Esophagus squamous epithelium (tissue), 5 donors: ENCODE data around the gene CLTA. TPM values are rescaled to one million over a fixed set of nuclear protein-coding genes. Genes with fewer than 3 reads are reported as not detected.
"Not testable (repeated sequence)": the region's sequence is repeated elsewhere in the genome, so short reads cannot be mapped to it uniquely, and the experiment has no call there.

ENCODE experiments used
- DNase-seq: peaks from one replicate; lab custom pipeline; 2025; lab: John Stamatoyannopoulos, UW
- H3K27ac ChIP-seq, 4 donors: fragments of 200-600 bp; sonication (generic); one replicate each; pipeline ENCODE4 v1.5.1; 2016 to 2019; ENCODE audit warnings: mild to moderate bottlenecking in 1 of 4
- H3K27me3 ChIP-seq, 4 donors: fragments of 200-600 bp; sonication (generic); 1 replicate in 3 of 4; 2 replicates in 1 of 4; pipeline versions ENCODE4 v1.5.1 to v1.6.0; 2017 to 2021; ENCODE audit warnings: antibody characterized with exemption in 1 of 4
- H3K36me3 ChIP-seq, 3 donors: fragments of 200-600 bp; sonication (generic); one replicate each; pipeline ENCODE4 v1.5.1; 2016 to 2019
- H3K4me1 ChIP-seq, 3 donors: fragments of 200-600 bp; sonication (generic); one replicate each; pipeline ENCODE4 v1.5.1; 2017 to 2019
- H3K4me3 ChIP-seq, 4 donors: fragments of 200-600 bp; sonication (generic); 1 replicate in 3 of 4; 2 replicates in 1 of 4; pipeline ENCODE4 v1.5.1; 2016 to 2019; ENCODE audit warnings: mild to moderate bottlenecking in 2 of 4, moderate library complexity in 1 of 4
- H3K9me3 ChIP-seq, 3 donors: fragments of 200-600 bp; sonication (generic); one replicate each; pipeline ENCODE4 v1.5.1; 2016 to 2019
- POLR2A ChIP-seq, 4 donors: fragments of 450-650 bp; IDR thresholded peaks; one replicate each; pipeline ENCODE4 v1.6.1; 2017; ENCODE audit warnings: antibody characterized with exemption in 4 of 4, mild to moderate bottlenecking in 4 of 4, moderate library complexity in 3 of 4
- WGBS, 2 donors: methylation state at CpG; one replicate each; pipeline ENCODE4 v1.1.5; 2018; 5-methylcytosine and 5-hydroxymethylcytosine counted together
- intact Hi-C: fragments of 100-400 bp; cut with DNase I; formaldehyde crosslinking; loops from one replicate; pipeline ENCODE4 v1.15.0; 2022
- total RNA-seq, 4 donors: library from RNA; depleted of rRNA; stranded (reverse); fragments of >200 nt; gene quantifications; one replicate each; pipeline ENCODE4 v1.1.0, GENCODE V29; 2016
- TF ChIP-seq, protein P1 (sequence below), 6 experiments: fragments of 450-650 bp in 4 of 6; fragments of 200-600 bp in 2 of 6; sonication (generic) in 2 of 6; IDR thresholded peaks; one replicate each; pipeline ENCODE4 v1.5.1; 2016 to 2019; ENCODE audit warnings: antibody characterized with exemption in 6 of 6, mild to moderate bottlenecking in 4 of 6, moderate library complexity in 4 of 6
- donor health status: DM: yes; HTN: yes; CAD: no.

Gene CLTA
- total RNA-seq, 4 donors from 2014 or later, result 165 to 215 (median 167) TPM

- DNase-seq, result no peak
- no peak overlapping the region for H3K27ac ChIP-seq
- 97 to 98% methylated on average over 3 of the region's 3 CpGs for WGBS, 2 donors
- H3K9me3 ChIP-seq, result peaks cover 0 to 6% (median 0%) of the 10 kb centered on the region in 3 donors
- TF ChIP-seq POLR2A (IDR thresholded peaks at IDR 0.05), result no peak
- TF ChIP-seq, protein P1, sequence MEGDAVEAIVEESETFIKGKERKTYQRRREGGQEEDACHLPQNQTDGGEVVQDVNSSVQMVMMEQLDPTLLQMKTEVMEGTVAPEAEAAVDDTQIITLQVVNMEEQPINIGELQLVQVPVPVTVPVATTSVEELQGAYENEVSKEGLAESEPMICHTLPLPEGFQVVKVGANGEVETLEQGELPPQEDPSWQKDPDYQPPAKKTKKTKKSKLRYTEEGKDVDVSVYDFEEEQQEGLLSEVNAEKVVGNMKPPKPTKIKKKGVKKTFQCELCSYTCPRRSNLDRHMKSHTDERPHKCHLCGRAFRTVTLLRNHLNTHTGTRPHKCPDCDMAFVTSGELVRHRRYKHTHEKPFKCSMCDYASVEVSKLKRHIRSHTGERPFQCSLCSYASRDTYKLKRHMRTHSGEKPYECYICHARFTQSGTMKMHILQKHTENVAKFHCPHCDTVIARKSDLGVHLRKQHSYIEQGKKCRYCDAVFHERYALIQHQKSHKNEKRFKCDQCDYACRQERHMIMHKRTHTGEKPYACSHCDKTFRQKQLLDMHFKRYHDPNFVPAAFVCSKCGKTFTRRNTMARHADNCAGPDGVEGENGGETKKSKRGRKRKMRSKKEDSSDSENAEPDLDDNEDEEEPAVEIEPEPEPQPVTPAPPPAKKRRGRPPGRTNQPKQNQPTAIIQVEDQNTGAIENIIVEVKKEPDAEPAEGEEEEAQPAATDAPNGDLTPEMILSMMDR (IDR thresholded peaks at IDR 0.05), result no peak
- intact Hi-C loops, result no loop called here
- peaks cover 27 to 100% (median 27%) of the 10 kb centered on the region in 3 donors for H3K36me3 ChIP-seq
- no peaks in the 10 kb centered on the region for H3K27me3 ChIP-seq
- peaks cover 0 to 5% (median 0%) of the 10 kb centered on the region in 3 donors for H3K4me1 ChIP-seq
- no peak overlapping the region for H3K4me3 ChIP-seq
These were observed 30.9 kb downstream of the CLTA start for GRCh38 chr9:36221667-36222066.

DNA sequence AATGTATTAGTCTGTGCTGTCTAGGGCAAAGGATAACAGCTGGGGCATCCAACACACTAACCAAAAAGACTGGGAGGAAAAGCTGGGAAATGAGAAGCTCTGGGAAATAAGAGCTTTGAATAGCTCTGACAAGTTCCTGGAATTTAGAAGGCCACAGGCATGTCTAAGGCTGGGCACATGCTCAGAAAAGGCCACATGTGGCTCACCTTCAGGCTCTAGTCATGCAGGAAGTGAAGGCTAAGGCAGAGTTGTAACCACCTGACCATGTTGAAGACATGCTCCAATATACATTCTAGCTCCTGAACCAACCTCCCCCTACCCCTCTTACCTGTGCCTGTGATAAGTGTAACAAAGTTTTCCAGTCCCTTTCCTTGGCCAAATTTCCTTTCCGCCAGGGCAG, 31.7 kb downstream of the CLTA start:
- Histone ChIP-seq H3K27ac (no peak overlapping the region), H3K9me3 (peaks cover 0 to 6% (median 0%) of the 10 kb centered on the region in 3 donors), H3K36me3 (peaks cover 23 to 100% (median 32%) of the 10 kb centered on the region in 3 donors), H3K4me1 (peaks cover 0 to 5% (median 0%) of the 10 kb centered on the region in 3 donors), H3K4me3 (no peak overlapping the region), H3K27me3 (no peaks in the 10 kb centered on the region)
- TF ChIP-seq, protein P1 (IDR thresholded peaks at IDR 0.05), result no peak
- no peak for TF ChIP-seq POLR2A (IDR thresholded peaks at IDR 0.05)
- 100% methylated on average over 1 of the region's 1 CpG; no CpG with 5 or more reads in 1 of the 2 donors for WGBS, 2 donors
- no peak for DNase-seq
- intact Hi-C loops, result no loop called here

GRCh38 chr9:36237230-36237629, 46.5 kb downstream of the CLTA start:
- peaks cover 0 to 79% (median 8%) of the 10 kb centered on the region in 3 donors for H3K36me3 ChIP-seq
- 94 to 95% methylated on average over 3 of the region's 3 CpGs for WGBS, 2 donors

DNA sequence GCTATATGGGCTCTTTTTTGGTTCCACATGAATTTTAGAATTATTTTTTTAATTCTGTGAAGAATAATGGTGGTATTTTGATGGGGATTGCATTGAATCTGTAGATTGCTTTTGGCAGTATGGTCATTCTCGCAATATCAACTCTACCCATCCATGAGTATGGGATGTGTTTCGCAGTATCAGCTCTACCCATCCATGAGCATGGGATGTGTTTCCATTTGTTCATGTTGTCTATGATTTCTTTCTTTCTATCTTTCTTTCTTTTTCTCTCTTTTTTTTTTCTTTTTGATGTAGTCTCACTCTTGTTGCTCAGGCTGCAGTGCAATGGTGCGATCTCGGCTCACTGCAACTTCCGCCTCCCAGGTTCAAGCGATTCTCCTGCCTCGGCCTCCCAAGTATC, 48.5 kb downstream of the CLTA start:
- H3K27ac ChIP-seq, H3K9me3 ChIP-seq, H3K4me3 ChIP-seq, H3K4me1 ChIP-seq, DNase-seq, H3K27me3 ChIP-seq, intact Hi-C loops: not testable (repeated sequence)
- 98 to 99% methylated on average over 7 of the region's 7 CpGs for WGBS, 2 donors
- peaks cover 0 to 79% (median 0%) of the 10 kb centered on the region in 3 donors for H3K36me3 ChIP-seq

More at GRCh38 chr9:36237230-36237629, 46.5 kb downstream of the CLTA start:
- no peak for DNase-seq
- intact Hi-C loops, result no loop called here
- Histone ChIP-seq H3K4me3 (no peak overlapping the region), H3K27me3 (no peaks in the 10 kb centered on the region), H3K27ac (no peak overlapping the region), H3K9me3 (no peaks in the 10 kb centered on the region), H3K4me1 (no peaks in the 10 kb centered on the region)
- TF ChIP-seq, protein P1 (IDR thresholded peaks at IDR 0.05), result no peak
- TF ChIP-seq POLR2A (IDR thresholded peaks at IDR 0.05), result no peak

GRCh38 chr9:36239675-36240074, 49.0 kb downstream of the CLTA start:
- H3K9me3 ChIP-seq, H3K27ac ChIP-seq, H3K4me1 ChIP-seq, intact Hi-C loops, DNase-seq, H3K4me3 ChIP-seq, H3K27me3 ChIP-seq: not testable (repeated sequence)
- peaks cover 0 to 78% (median 0%) of the 10 kb centered on the region in 3 donors for H3K36me3 ChIP-seq
- WGBS, 2 donors, result 96% methylated on average over 3 of the region's 3 CpGs

- H3K27ac ChIP-seq, result no peak overlapping the region
- intact Hi-C loops, result loop anchor here (5.0 kb wide), 1 partner anchor 81 kb away; no protein-coding TSS in a partner anchor
- WGBS, 2 donors, result 88 to 93% methylated on average over 6 of the region's 6 CpGs
These were observed 55.2 kb downstream of the CLTA start for GRCh38 chr9:36245906-36246305.

More at GRCh38 chr9:36245906-36246305, 55.2 kb downstream of the CLTA start:
- Histone ChIP-seq H3K4me1 (peaks cover 0 to 28% (median 0%) of the 10 kb centered on the region in 3 donors), H3K36me3 (peaks cover 0 to 66% (median 0%) of the 10 kb centered on the region in 3 donors), H3K9me3 (no peaks in the 10 kb centered on the region), H3K4me3 (no peak overlapping the region), H3K27me3 (no peaks in the 10 kb centered on the region)
- DNase-seq, result no peak
- TF ChIP-seq, protein P1 (IDR thresholded peaks at IDR 0.05), result no peak
- no peak for TF ChIP-seq POLR2A (IDR thresholded peaks at IDR 0.05)
